GM12875 (cell line): ENCODE measurements around the gene GPR35.

ENCODE experiments used
- H3K4me3 ChIP-seq: one replicate; pipeline ENCODE4 v1.5.1; 2011; ENCODE audit warnings: low read depth, low read length, control low read depth
- CTCF ChIP-seq: IDR thresholded peaks from 2 replicates; pipeline ENCODE4 v1.5.1; 2011; ENCODE audit warnings: low read depth, mild to moderate bottlenecking, control low read depth, inconsistent platforms, low read length, moderate library complexity, borderline replicate concordance; ENCODE audit not compliant: insufficient read depth

The GPR35 gene

GRCh38 chr2:240579071-240579762 is 46.1 kb upstream of the GPR35 start:
- H3K4me3 ChIP-seq = no peak overlapping the region
- no peak for TF ChIP-seq CTCF

GRCh38 chr2:240579771-240580614 is 45.3 kb upstream of the GPR35 start:
- peak; percentile 83 for TF ChIP-seq CTCF
- no peak overlapping the region for H3K4me3 ChIP-seq

GRCh38 chr2:240581811-240582210 is 43.5 kb upstream of the GPR35 start:
- no peak for TF ChIP-seq CTCF

GRCh38 chr2:240582781-240583180 is 42.5 kb upstream of the GPR35 start:
- no peak overlapping the region for H3K4me3 ChIP-seq
- no peak for TF ChIP-seq CTCF

More at GRCh38 chr2:240581811-240582210, 43.5 kb upstream of the GPR35 start:
- no peak overlapping the region for H3K4me3 ChIP-seq

- no peak for TF ChIP-seq CTCF
- H3K4me3 ChIP-seq = no peak overlapping the region
Measured at GRCh38 chr2:240583774-240584173, 41.5 kb upstream of the GPR35 start.

GRCh38 chr2:240584486-240585031 is 40.7 kb upstream of the GPR35 start:
- TF ChIP-seq CTCF = no peak
- peak overlapping the region; percentile 74 for H3K4me3 ChIP-seq
